PFSK-1 (cell line): ENCODE measurements around the gene GPC4.

Experiments used
- FOXP2 ChIP-seq: optimal IDR thresholded peaks from 2 replicates; pipeline ENCODE3; 2011; ENCODE audit warnings: borderline replicate concordance, control low read depth, inconsistent platforms; ENCODE audit not compliant: insufficient read depth; ENCODE audit errors: extremely low read length, extremely low read depth
- POLR2AphosphoS5 ChIP-seq: IDR thresholded peaks from 2 replicates; pipeline ENCODE4 v1.6.1; 2012; ENCODE audit warnings: low read depth, mild to moderate bottlenecking, control low read depth, low read length, moderate library complexity
- REST ChIP-seq, 2 experiments: IDR thresholded peaks; 2 replicates each; pipeline versions ENCODE4 v1.6.1 to v1.8.0; 2011 to 2012; ENCODE audit warnings: low read depth in 2 of 2, low read length in 2 of 2, control low read depth in 1 of 2, inconsistent platforms in 1 of 2, mild to moderate bottlenecking in 1 of 2, moderate library complexity in 1 of 2; ENCODE audit not compliant: insufficient read depth in 1 of 2
- SIN3A ChIP-seq: IDR thresholded peaks from 2 replicates; pipeline ENCODE4 v1.6.1; 2012; ENCODE audit warnings: mild to moderate bottlenecking, low read length, moderate library complexity, borderline replicate concordance; ENCODE audit not compliant: insufficient read depth
- TAF1 ChIP-seq: IDR thresholded peaks from 2 replicates; pipeline ENCODE4 v1.6.1; 2012; ENCODE audit warnings: low read length, control low read depth, borderline replicate concordance; ENCODE audit not compliant: insufficient read depth

Gene GPC4

GRCh38 chrX:133250184-133251100 is 164.8 kb downstream of the GPC4 start:
- TF ChIP-seq SIN3A, result no peak
- TF ChIP-seq FOXP2, result no peak
- TF ChIP-seq POLR2AphosphoS5, result no peak
- TF ChIP-seq TAF1, result no peak
- no peak for TF ChIP-seq REST (IDR thresholded peaks at IDR 0.05; ENCODE audit: insufficient read depth in 1 of 2, low read depth in 2 of 2, low read length in 2 of 2)
